K562 (cell line): ENCODE results near the gene CYP24A1. TPM values are rescaled to one million over a fixed set of nuclear protein-coding genes. Genes with fewer than 3 reads are reported as not detected.
A peak's percentile ranks its signal among the peaks of the same experiment; 100 is the strongest.

ENCODE experiments used
- ATAC-seq: fragments of 200-7000 bp; cut with Tn5 transposase; 3 replicates; pipeline ENCODE4 v1.9.1; 2020; ENCODE audit warnings: moderate library complexity
- BruUV-seq: library from RNA; stranded (reverse); fragments of 400-500 nt; replicated peaks from 2 replicates; lab custom pipeline; 2021; lab: Mats Ljungman, UMichigan
- CTCF ChIA-PET: fragments of 300-600 bp; formaldehyde crosslinking; extraction: SDS; loops from one replicate; lab custom pipeline; 2021; ENCODE audit warnings: low intra/inter-chr PET ratio; lab: Yijun Ruan, JAX
- POLR2A ChIA-PET: fragments of 300-600, 350-650 bp; sonication (Branson Sonifier 250); formaldehyde crosslinking; extraction: SDS; loops from one replicate; lab custom pipeline; 2021; ENCODE audit warnings: antibody characterized with exemption, inconsistent platforms; lab: Yijun Ruan, JAX
- DNase-seq, 4 experiments: peaks; one replicate each; pipeline versions ENCODE4 v3.0.0 to v3.0.0-alpha.2; 2011 to 2018; ENCODE audit warnings: low spot score in 3 of 4, mixed read lengths in 3 of 4; ENCODE audit errors: extremely low read depth in 1 of 4
- FAIRE-seq: peaks from 2 replicates; lab custom pipeline; 2011; peaks lifted over from hg19 to GRCh38; lab: Jason Lieb, UNC
- H2AFZ ChIP-seq: 2 replicates; pipeline ENCODE4 v1.6.0; 2011; ENCODE audit warnings: low read depth, low read length, control low read depth, inconsistent platforms
- H3K27ac ChIP-seq: fragments of 200-600 bp; 3 replicates; pipeline ENCODE4 v1.8.0; 2011; ENCODE audit warnings: low read depth, mild to moderate bottlenecking, control low read depth, inconsistent platforms, low read length, moderate library complexity, mixed read lengths; ENCODE audit errors: extremely low read depth
- H3K27me3 ChIP-seq, 2 experiments: fragments of 300-600 bp in 1 of 2; 2 replicates in 1 of 2; 3 replicates in 1 of 2; pipeline versions ENCODE4 v1.6.0 to v1.8.0; 2011; ENCODE audit warnings: inconsistent platforms in 2 of 2, low read length in 2 of 2, mild to moderate bottlenecking in 1 of 2, mixed read lengths in 1 of 2, moderate library complexity in 1 of 2; ENCODE audit not compliant: control insufficient read depth in 2 of 2, insufficient read depth in 2 of 2
- H3K36me3 ChIP-seq: fragments of 300-600 bp; 3 replicates; pipeline ENCODE4 v1.8.0; 2011; ENCODE audit warnings: mild to moderate bottlenecking, low read length, inconsistent platforms; ENCODE audit not compliant: control insufficient read depth, insufficient read depth
- H3K4me1 ChIP-seq, 2 experiments: fragments of 200-600 bp in 1 of 2; replicated peaks in 1 of 2; 2 replicates in 1 of 2; 3 replicates in 1 of 2; pipeline versions ENCODE4 v1.5.1 to v1.8.0; 2011; ENCODE audit warnings: inconsistent platforms in 2 of 2, low read length in 2 of 2, mild to moderate bottlenecking in 1 of 2, mixed read lengths in 1 of 2, moderate library complexity in 1 of 2; ENCODE audit not compliant: control insufficient read depth in 2 of 2, insufficient read depth in 2 of 2
- H3K4me2 ChIP-seq: 2 replicates; pipeline ENCODE4 v1.6.1; 2011; ENCODE audit warnings: low read length, control low read depth, inconsistent platforms, mixed read lengths; ENCODE audit not compliant: insufficient read depth
- H3K4me3 ChIP-seq: fragments of 200-600 bp; sonication (generic), shearing (Covaris generic); 2 replicates; pipeline ENCODE4 v1.5.1; 2016; ENCODE audit warnings: control low read depth, inconsistent platforms
- H3K79me2 ChIP-seq: fragments of 200-600 bp; 3 replicates; pipeline ENCODE4 v1.8.0; 2011; ENCODE audit warnings: low read length, inconsistent platforms; ENCODE audit not compliant: control insufficient read depth, insufficient read depth
- H3K9ac ChIP-seq, 2 experiments: 2 replicates each; pipeline versions ENCODE4 v1.6.0 to v1.6.1; 2011; ENCODE audit warnings: low read depth in 2 of 2, low read length in 2 of 2, control low read depth in 1 of 2, inconsistent platforms in 1 of 2, mild to moderate bottlenecking in 1 of 2, mixed read lengths in 1 of 2; ENCODE audit not compliant: insufficient read depth in 1 of 2
- H3K9me1 ChIP-seq: one replicate; pipeline ENCODE4 v1.6.0; 2011; ENCODE audit warnings: inconsistent platforms, mild to moderate bottlenecking, low read length, moderate library complexity; ENCODE audit not compliant: control insufficient read depth, insufficient read depth
- H3K9me3 ChIP-seq: replicated peaks from 2 replicates; pipeline ENCODE4 v1.5.1; 2011; ENCODE audit warnings: low read depth, low read length, inconsistent platforms; ENCODE audit not compliant: control insufficient read depth, insufficient read depth
- H4K20me1 ChIP-seq: replicated peaks from 2 replicates; pipeline ENCODE4 v1.6.1; 2011; ENCODE audit warnings: low read length, inconsistent platforms, mixed read lengths; ENCODE audit not compliant: control insufficient read depth, insufficient read depth
- WGBS: fragments of 100-300 bp; shearing (Covaris generic); methylation state at CpG from one replicate; pipeline ENCODE4 v1.1.6; 2016; ENCODE audit warnings: low coverage, mixed read lengths; ENCODE audit not compliant: insufficient coverage; ENCODE audit errors: missing lambda C conversion rate; 5-methylcytosine and 5-hydroxymethylcytosine counted together
- in situ Hi-C: fragments of 300-500 bp; cut with MboI; formaldehyde crosslinking; loops from 4 replicates; pipeline ENCODE4 v1.15.0; 2018; ENCODE audit warnings: inconsistent platforms, mixed read lengths
- intact Hi-C: fragments of 100-400 bp; cut with micrococcal nuclease; formaldehyde crosslinking; loops from 2 replicates; pipeline ENCODE4 v1.14.2; 2022
- polyA plus RNA-seq, 8 experiments: library from polyadenylated mRNA; depleted of rRNA in 4 of 8; stranded (reverse) in 5 of 8; unstranded in 3 of 8; fragments of >200 nt; fragmentation: Nextera tagmentation in 2 of 8; fragmentation: Illumina TruSeq in 1 of 8; extraction: Ambion mirVana in 2 of 8; extraction: Trizol in 1 of 8; gene quantifications; 2 replicates each; pipeline versions ENCODE4 v1.2.1 to v1.2.3, GENCODE V29; 2011 to 2014; ENCODE audit warnings: inconsistent platforms in 1 of 8, missing spikeins in 1 of 8
- total RNA-seq, 7 experiments: library from RNA; depleted of rRNA in 6 of 7; stranded (reverse); fragments of >200 nt in 6 of 7; fragmentation: Illumina TruSeq in 2 of 7; extraction: Trizol in 2 of 7; gene quantifications; 2 replicates each; pipeline versions ENCODE4 v1.2.1 to v1.2.3, GENCODE V29; 2011 to 2021; ENCODE audit warnings: low replicate concordance in 1 of 7
- TF ChIP-seq, protein P1 (sequence below): IDR thresholded peaks from 3 replicates; pipeline ENCODE4 v1.6.1; 2011; ENCODE audit warnings: borderline replicate concordance, mild to moderate bottlenecking; ENCODE audit not compliant: insufficient read length, insufficient read depth
- TF ChIP-seq, protein P2 (sequence below), 3 experiments: fragments of 200-800 bp in 1 of 3; fragments of 250-450 bp in 1 of 3; fragments of 450-650 bp in 1 of 3; sonication (Bioruptor Pico) in 1 of 3; sonication (Bioruptor generic) in 1 of 3; formaldehyde crosslinking in 1 of 3; IDR thresholded peaks; 2 replicates each; pipeline versions ENCODE4 v1.6.1 to v1.8.0; 2016 to 2022; ENCODE audit warnings: mild to moderate bottlenecking in 2 of 3, missing genetic modification characterization in 2 of 3, missing compliant biosample characterization in 1 of 3, moderate library complexity in 1 of 3

Gene CYP24A1
- total and polyA plus RNA-seq, 9 of the 15 experiments (the other 6 are each of a cell fraction or from before 2014, with no cell fraction given), result 0.04 TPM; not detected in 8

GRCh38 chr20:54103762-54104600 is 69.8 kb downstream of the CYP24A1 start:
- no peaks in the 10 kb centered on the region for H3K79me2 ChIP-seq
- no peaks in the 10 kb centered on the region for H3K9me3 ChIP-seq
- H3K9me1 ChIP-seq, result no peaks in the 10 kb centered on the region
- TF ChIP-seq, protein P1, sequence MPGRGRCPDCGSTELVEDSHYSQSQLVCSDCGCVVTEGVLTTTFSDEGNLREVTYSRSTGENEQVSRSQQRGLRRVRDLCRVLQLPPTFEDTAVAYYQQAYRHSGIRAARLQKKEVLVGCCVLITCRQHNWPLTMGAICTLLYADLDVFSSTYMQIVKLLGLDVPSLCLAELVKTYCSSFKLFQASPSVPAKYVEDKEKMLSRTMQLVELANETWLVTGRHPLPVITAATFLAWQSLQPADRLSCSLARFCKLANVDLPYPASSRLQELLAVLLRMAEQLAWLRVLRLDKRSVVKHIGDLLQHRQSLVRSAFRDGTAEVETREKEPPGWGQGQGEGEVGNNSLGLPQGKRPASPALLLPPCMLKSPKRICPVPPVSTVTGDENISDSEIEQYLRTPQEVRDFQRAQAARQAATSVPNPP, result no peak
- TF ChIP-seq, protein P2, sequence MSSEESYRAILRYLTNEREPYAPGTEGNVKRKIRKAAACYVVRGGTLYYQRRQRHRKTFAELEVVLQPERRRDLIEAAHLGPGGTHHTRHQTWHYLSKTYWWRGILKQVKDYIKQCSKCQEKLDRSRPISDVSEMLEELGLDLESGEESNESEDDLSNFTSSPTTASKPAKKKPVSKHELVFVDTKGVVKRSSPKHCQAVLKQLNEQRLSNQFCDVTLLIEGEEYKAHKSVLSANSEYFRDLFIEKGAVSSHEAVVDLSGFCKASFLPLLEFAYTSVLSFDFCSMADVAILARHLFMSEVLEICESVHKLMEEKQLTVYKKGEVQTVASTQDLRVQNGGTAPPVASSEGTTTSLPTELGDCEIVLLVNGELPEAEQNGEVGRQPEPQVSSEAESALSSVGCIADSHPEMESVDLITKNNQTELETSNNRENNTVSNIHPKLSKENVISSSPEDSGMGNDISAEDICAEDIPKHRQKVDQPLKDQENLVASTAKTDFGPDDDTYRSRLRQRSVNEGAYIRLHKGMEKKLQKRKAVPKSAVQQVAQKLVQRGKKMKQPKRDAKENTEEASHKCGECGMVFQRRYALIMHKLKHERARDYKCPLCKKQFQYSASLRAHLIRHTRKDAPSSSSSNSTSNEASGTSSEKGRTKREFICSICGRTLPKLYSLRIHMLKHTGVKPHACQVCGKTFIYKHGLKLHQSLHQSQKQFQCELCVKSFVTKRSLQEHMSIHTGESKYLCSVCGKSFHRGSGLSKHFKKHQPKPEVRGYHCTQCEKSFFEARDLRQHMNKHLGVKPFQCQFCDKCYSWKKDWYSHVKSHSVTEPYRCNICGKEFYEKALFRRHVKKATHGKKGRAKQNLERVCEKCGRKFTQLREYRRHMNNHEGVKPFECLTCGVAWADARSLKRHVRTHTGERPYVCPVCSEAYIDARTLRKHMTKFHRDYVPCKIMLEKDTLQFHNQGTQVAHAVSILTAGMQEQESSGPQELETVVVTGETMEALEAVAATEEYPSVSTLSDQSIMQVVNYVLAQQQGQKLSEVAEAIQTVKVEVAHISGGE (CRISPR knock-in tag; IDR thresholded peaks at IDR 0.05), result peak in 1 of 3 experiments; percentile 65; a peak in 2 of 6 replicates
- POLR2A ChIA-PET, result no interaction called here
- intact Hi-C loops (loop anchor here (2.0 kb wide), 1 partner anchor 543 kb away; no protein-coding TSS in a partner anchor), in situ Hi-C loops (loop anchor here (5.0 kb wide), 1 partner anchor 93 kb away; no protein-coding TSS in a partner anchor)
- no peaks in the 10 kb centered on the region for H4K20me1 ChIP-seq
- no peak overlapping the region for H3K4me3 ChIP-seq
- H2AFZ ChIP-seq, result peak overlapping the region; percentile 76
- 10% methylated on average over 6 of the region's 6 CpGs for WGBS
- no peaks in the 10 kb centered on the region for H3K36me3 ChIP-seq
- ATAC-seq (no peak), FAIRE-seq (no peak), DNase-seq (no peak)
- H3K4me1 ChIP-seq, result no peaks in the 10 kb centered on the region; a peak in 1 of 5 replicates
- no peak overlapping the region for H3K9ac ChIP-seq
- H3K27me3 ChIP-seq, result no peaks in the 10 kb centered on the region
- H3K27ac ChIP-seq, result no peak overlapping the region
- H3K4me2 ChIP-seq, result no peak overlapping the region
- CTCF ChIA-PET, result interaction anchor here (1.3 to 1.8 kb wide), 2 partner anchors 96 to 543 kb away, joined by 3 to 5 read pairs; no protein-coding TSS in a partner anchor
- BruUV-seq, result no TSS peak

Other genes with a start within 250 kb of the CYP24A1 start
- gene BCAS1, start 103.4 kb downstream of the CYP24A1 start, total RNA-seq (2014; rRNA removed), result 1.6 and 1.8 TPM in 2 replicates
- gene BCAS1, start 103.4 kb downstream of the CYP24A1 start, total RNA-seq (2014; rRNA removed; fragmentation: Illumina TruSeq; extraction: Trizol), result 1.1 and 1.5 TPM in 2 replicates
- gene BCAS1, start 103.4 kb downstream of the CYP24A1 start, total RNA-seq (2015; rRNA removed; fragmentation: Illumina TruSeq; extraction: Trizol), result 0.54 and 0.57 TPM in 2 replicates
- gene BCAS1, start 103.4 kb downstream of the CYP24A1 start, total RNA-seq (2021), result 0.93 and 1.0 TPM in 2 replicates
- gene BCAS1, start 103.4 kb downstream of the CYP24A1 start, polyA plus RNA-seq (2011; rRNA removed), result 0.18 and 0.19 TPM in 2 replicates
- gene BCAS1, start 103.4 kb downstream of the CYP24A1 start, polyA plus RNA-seq (2014; fragmentation: Illumina TruSeq; extraction: Trizol), result 1.3 and 2.3 TPM in 2 replicates
- under 1 TPM; 0.37 to 0.63 TPM for gene BCAS1, start 103.4 kb downstream of the CYP24A1 start, polyA plus RNA-seq (2014; fragmentation: Nextera tagmentation; extraction: Ambion mirVana)
- gene BCAS1, start 103.4 kb downstream of the CYP24A1 start, polyA plus RNA-seq (2014; rRNA removed), result 1.0 and 1.1 TPM in 2 replicates
- gene PFDN4, start 34.1 kb upstream of the CYP24A1 start, total RNA-seq (2014; rRNA removed), result 58.8 and 103 TPM in 2 replicates
- gene PFDN4, start 34.1 kb upstream of the CYP24A1 start, total RNA-seq (2014; rRNA removed; fragmentation: Illumina TruSeq; extraction: Trizol), result 143 and 183 TPM in 2 replicates
- gene PFDN4, start 34.1 kb upstream of the CYP24A1 start, total RNA-seq (2015; rRNA removed; fragmentation: Illumina TruSeq; extraction: Trizol), result 107 and 122 TPM in 2 replicates
- gene PFDN4, start 34.1 kb upstream of the CYP24A1 start, total RNA-seq (2021), result 53.1 and 60.1 TPM in 2 replicates
- 40.0 and 82.4 TPM in 2 replicates for gene PFDN4, start 34.1 kb upstream of the CYP24A1 start, polyA plus RNA-seq (2011; rRNA removed)
- gene PFDN4, start 34.1 kb upstream of the CYP24A1 start, polyA plus RNA-seq (2014; fragmentation: Illumina TruSeq; extraction: Trizol), result 151 and 174 TPM in 2 replicates
- 100 to 1,000 TPM; 112 to 144 TPM for gene PFDN4, start 34.1 kb upstream of the CYP24A1 start, polyA plus RNA-seq (2014; fragmentation: Nextera tagmentation; extraction: Ambion mirVana)
- gene PFDN4, start 34.1 kb upstream of the CYP24A1 start, polyA plus RNA-seq (2014; rRNA removed), result 142 and 214 TPM in 2 replicates